Body of pancreas (tissue), 4 donors: Measurements from ENCODE around the gene PPP4R1. TPM values are rescaled to one million over a fixed set of nuclear protein-coding genes. Genes with fewer than 3 reads are reported as not detected.

Experiments
- ATAC-seq: fragments of 150-250 bp; one replicate; pipeline ENCODE4 v1.9.1; 2016
- DNase-seq, 4 donors: peaks; one replicate each; pipeline ENCODE4 v3.0.0-alpha.2; 2019
- H3K27ac ChIP-seq, 4 donors: fragments of 200-600 bp; sonication (generic); 1 replicate in 3 of 4; 2 replicates in 1 of 4; pipeline versions ENCODE4 v1.5.1 to v1.6.1; 2016 to 2019; ENCODE audit warnings: mild to moderate bottlenecking in 1 of 4, mixed read lengths in 1 of 4, moderate library complexity in 1 of 4
- H3K27me3 ChIP-seq, 2 donors: fragments of 200-600 bp; sonication (generic); one replicate each; pipeline ENCODE4 v1.6.0; 2016; ENCODE audit warnings: mild to moderate bottlenecking in 1 of 2
- H3K36me3 ChIP-seq, 2 donors: fragments of 200-600 bp; sonication (generic); replicated peaks in 1 of 2; 2 replicates each; pipeline ENCODE4 v1.5.1; 2016; ENCODE audit warnings: low read depth in 2 of 2; ENCODE audit not compliant: insufficient read depth in 1 of 2
- H3K4me1 ChIP-seq: fragments of 200-600 bp; sonication (generic); one replicate; pipeline ENCODE4 v1.6.0; 2016
- H3K4me3 ChIP-seq, 2 donors: fragments of 200-600 bp; sonication (generic); 1 replicate in 1 of 2; 2 replicates in 1 of 2; pipeline ENCODE4 v1.5.1; 2016 to 2019
- H3K9me3 ChIP-seq, 3 donors: fragments of 200-600 bp; sonication (generic); 1 replicate in 2 of 3; 2 replicates in 1 of 3; pipeline ENCODE4 v1.5.1; 2016
- CTCF ChIP-seq, 7 experiments: fragments of 450-650 bp in 4 of 7; fragments of 200-600 bp in 3 of 7; sonication (generic) in 3 of 7; IDR thresholded peaks; one replicate each; pipeline ENCODE4 v1.5.1; 2016 to 2019; ENCODE audit warnings: antibody characterized with exemption in 7 of 7
- POLR2A ChIP-seq, 3 donors: fragments of 450-650 bp; IDR thresholded peaks; one replicate each; pipeline ENCODE4 v1.6.1; 2016; ENCODE audit warnings: antibody characterized with exemption in 3 of 3, mild to moderate bottlenecking in 2 of 3
- WGBS, 2 donors: methylation state at CpG; one replicate each; pipeline ENCODE4 v1.1.5; 2017; 5-methylcytosine and 5-hydroxymethylcytosine counted together
- intact Hi-C: fragments of 100-400 bp; cut with DNase I; formaldehyde crosslinking; loops from one replicate; pipeline ENCODE4 v1.15.1; 2023
- total RNA-seq, 2 donors: library from RNA; depleted of rRNA; stranded (reverse); fragments of >200 nt; gene quantifications; one replicate each; pipeline ENCODE4 v1.1.0, GENCODE V29; 2016

PPP4R1 gene
- total RNA-seq, 2 donors from 2014 or later = 46.4 to 73.5 TPM

- H3K9me3 ChIP-seq = no peaks in the 10 kb centered on the region
- 13 to 22% methylated on average over 1 of the region's 1 CpG for WGBS, 2 donors
- H3K27ac ChIP-seq = no peak overlapping the region
- H3K36me3 ChIP-seq = peaks cover 0 to 2% of the 10 kb centered on the region in 2 donors
- intact Hi-C loops = no loop called here
- ATAC-seq (no peak), DNase-seq (no peak)
- TF ChIP-seq CTCF (IDR thresholded peaks at IDR 0.05) (no peak), POLR2A (IDR thresholded peaks at IDR 0.05) (no peak)
- no peaks in the 10 kb centered on the region for H3K27me3 ChIP-seq
- peaks cover 23% of the 10 kb centered on the region for H3K4me1 ChIP-seq
- no peak overlapping the region for H3K4me3 ChIP-seq
These were observed 19.3 kb downstream of the PPP4R1 start for GRCh38 chr18:9594823-9595596.

GRCh38 chr18:9587924-9588323 lies 26.4 kb downstream of the PPP4R1 start:
- TF ChIP-seq POLR2A (IDR thresholded peaks at IDR 0.05) = no peak
- no peak for TF ChIP-seq CTCF (IDR thresholded peaks at IDR 0.05)
- H3K27ac ChIP-seq = no peak overlapping the region
- H3K36me3 ChIP-seq = peaks cover 7 to 8% of the 10 kb centered on the region in 2 donors
- intact Hi-C loops = loop anchor here (10.0 kb wide), 1 partner anchor 137 kb away; no protein-coding TSS in a partner anchor
- DNase-seq = no peak
- no peaks in the 10 kb centered on the region for H3K4me1 ChIP-seq
- ATAC-seq = no peak
- H3K9me3 ChIP-seq = no peaks in the 10 kb centered on the region
- no peak overlapping the region for H3K4me3 ChIP-seq
- WGBS, 2 donors = 61 to 75% methylated on average over 4 of the region's 4 CpGs
- H3K27me3 ChIP-seq = no peaks in the 10 kb centered on the region

GRCh38 chr18:9586814-9587213 lies 27.5 kb downstream of the PPP4R1 start:
- intact Hi-C loops = loop anchor here (10.0 kb wide), 1 partner anchor 138 kb away; no protein-coding TSS in a partner anchor

GRCh38 chr18:9581667-9582066 lies 32.7 kb downstream of the PPP4R1 start:
- ATAC-seq = no peak
- Histone ChIP-seq H3K9me3 (no peaks in the 10 kb centered on the region), H3K27me3 (no peaks in the 10 kb centered on the region), H3K4me1 (no peaks in the 10 kb centered on the region), H3K36me3 (peaks cover 6 to 14% of the 10 kb centered on the region in 2 donors), H3K27ac (no peak overlapping the region), H3K4me3 (no peak overlapping the region)
- no peak for TF ChIP-seq POLR2A (IDR thresholded peaks at IDR 0.05)
- no peak for TF ChIP-seq CTCF (IDR thresholded peaks at IDR 0.05)
- 93 to 95% methylated on average over 7 of the region's 7 CpGs for WGBS, 2 donors
- no peak for DNase-seq
- intact Hi-C loops = loop anchor here (10.0 kb wide), 1 partner anchor 143 kb away; no protein-coding TSS in a partner anchor

More at GRCh38 chr18:9586814-9587213, 27.5 kb downstream of the PPP4R1 start:
- Histone ChIP-seq H3K9me3 (no peaks in the 10 kb centered on the region), H3K4me1 (no peaks in the 10 kb centered on the region), H3K4me3 (no peak overlapping the region), H3K27ac (no peak overlapping the region), H3K27me3 (no peaks in the 10 kb centered on the region), H3K36me3 (peaks cover 8 to 9% of the 10 kb centered on the region in 2 donors)
- TF ChIP-seq CTCF (IDR thresholded peaks at IDR 0.05) (no peak), POLR2A (IDR thresholded peaks at IDR 0.05) (no peak)
- DNase-seq (no peak), ATAC-seq (no peak)
- 90 to 92% methylated on average over 3 of the region's 3 CpGs for WGBS, 2 donors

GRCh38 chr18:9578306-9578705 lies 36.1 kb downstream of the PPP4R1 start:
- TF ChIP-seq CTCF (IDR thresholded peaks at IDR 0.05) = no peak
- no peak for TF ChIP-seq POLR2A (IDR thresholded peaks at IDR 0.05)
- no peaks in the 10 kb centered on the region for H3K4me1 ChIP-seq
- H3K9me3 ChIP-seq = no peaks in the 10 kb centered on the region
- no peak for DNase-seq
- ATAC-seq = no peak
- intact Hi-C loops = no loop called here
- no peak overlapping the region for H3K4me3 ChIP-seq
- H3K36me3 ChIP-seq = peaks cover 6 to 14% of the 10 kb centered on the region in 2 donors
- H3K27me3 ChIP-seq = no peaks in the 10 kb centered on the region
- H3K27ac ChIP-seq = no peak overlapping the region
